ENCODE data around the gene COX14.

COX14 gene

GRCh38 chr12:50085615-50086072 is 26.4 kb upstream of the COX14 start:
- DNase-seq = no peak

GRCh38 chr12:50086148-50086547 is 25.9 kb upstream of the COX14 start:
- DNase-seq = peak; percentile 54

- no peak for DNase-seq
Observed at GRCh38 chr12:50087151-50087550, 24.9 kb upstream of the COX14 start.

GRCh38 chr12:50087995-50088394 is 24.0 kb upstream of the COX14 start:
- DNase-seq = no peak

- DNase-seq = peak; percentile 39
Observed at GRCh38 chr12:50088577-50089335, 23.3 kb upstream of the COX14 start.

- DNase-seq = no peak
Observed at GRCh38 chr12:50089730-50090129, 22.3 kb upstream of the COX14 start.

GRCh38 chr12:50090391-50090790 is 21.6 kb upstream of the COX14 start:
- DNase-seq = no peak

- no peak for DNase-seq
Observed at GRCh38 chr12:50097952-50098351, 14.1 kb upstream of the COX14 start.

GRCh38 chr12:50099302-50100008 is 12.6 kb upstream of the COX14 start:
- no peak for DNase-seq

- DNase-seq = no peak
Observed at GRCh38 chr12:50100561-50100960, 11.5 kb upstream of the COX14 start.

GRCh38 chr12:50101663-50102062 is 10.4 kb upstream of the COX14 start:
- DNase-seq = no peak

- DNase-seq = no peak
Observed at GRCh38 chr12:50102131-50102531, 9.9 kb upstream of the COX14 start.

- DNase-seq = no peak
Observed at GRCh38 chr12:50102646-50103309, 9.3 kb upstream of the COX14 start.

- no peak for DNase-seq
Observed at GRCh38 chr12:50103351-50103750, 8.7 kb upstream of the COX14 start.

GRCh38 chr12:50103767-50104321 is 8.2 kb upstream of the COX14 start, which contains the start of gene GPD1:
Gene GPD1 (plus strand): TSS chr12:50104008. CDS start chr12:50104051, 43 bp downstream.
- peak; percentile 80 for DNase-seq

- no peak for DNase-seq
Observed at GRCh38 chr12:50104417-50105366, 7.3 kb upstream of the COX14 start.

GRCh38 chr12:50105913-50106450 is 6.1 kb upstream of the COX14 start:
- no peak for DNase-seq

- DNase-seq = no peak
Observed at GRCh38 chr12:50106907-50107306, 5.1 kb upstream of the COX14 start.

- no peak for DNase-seq
Observed at GRCh38 chr12:50107416-50108268, 4.4 kb upstream of the COX14 start.

GRCh38 chr12:50109319-50109718 is 2.7 kb upstream of the COX14 start:
- DNase-seq = no peak

Measured in NCI-H2107 (cell line).